ENCODE measurements around the gene NHP2. TPM values are rescaled to one million over a fixed set of nuclear protein-coding genes. Genes with fewer than 3 reads are reported as not detected.

NHP2 gene
- total RNA-seq, 1 donor from 2014 or later, result 476 TPM

DNA sequence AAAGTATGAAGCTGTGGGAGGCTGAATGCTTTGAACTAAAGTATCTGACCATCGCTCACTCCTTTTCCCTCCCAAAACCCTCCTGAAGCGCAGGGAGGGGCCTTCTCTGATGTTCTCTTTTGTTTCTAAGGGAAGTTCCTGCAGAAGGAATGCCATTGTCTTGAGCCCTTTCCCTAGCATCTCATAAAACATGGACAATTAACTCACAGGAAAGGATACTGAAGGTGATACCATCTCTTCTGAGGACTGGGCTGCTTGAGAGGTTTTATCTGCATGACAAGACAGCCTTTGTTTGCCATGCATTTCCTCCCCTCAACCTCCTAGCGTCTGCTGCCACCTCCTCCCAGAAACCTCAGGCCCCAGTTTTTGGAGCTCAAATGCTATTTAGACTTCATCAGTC lies 27.1 kb downstream of the NHP2 start:
- Histone ChIP-seq H3K27me3 (ENCODE audit: control insufficient read depth, insufficient read depth, low read length) (no peaks in the 10 kb centered on the region), H3K4me3 (ENCODE audit: low read depth, low read length) (no peak overlapping the region), H3K36me3 (ENCODE audit: control insufficient read depth, insufficient read depth, low read length) (no peaks in the 10 kb centered on the region)
- DNase-seq (ENCODE audit: low read depth), result no peak
- TF ChIP-seq CTCF (IDR thresholded peaks at IDR 0.05; ENCODE audit: insufficient read depth, low read length, poor library complexity, severe bottlenecking), result no peak

DNA sequence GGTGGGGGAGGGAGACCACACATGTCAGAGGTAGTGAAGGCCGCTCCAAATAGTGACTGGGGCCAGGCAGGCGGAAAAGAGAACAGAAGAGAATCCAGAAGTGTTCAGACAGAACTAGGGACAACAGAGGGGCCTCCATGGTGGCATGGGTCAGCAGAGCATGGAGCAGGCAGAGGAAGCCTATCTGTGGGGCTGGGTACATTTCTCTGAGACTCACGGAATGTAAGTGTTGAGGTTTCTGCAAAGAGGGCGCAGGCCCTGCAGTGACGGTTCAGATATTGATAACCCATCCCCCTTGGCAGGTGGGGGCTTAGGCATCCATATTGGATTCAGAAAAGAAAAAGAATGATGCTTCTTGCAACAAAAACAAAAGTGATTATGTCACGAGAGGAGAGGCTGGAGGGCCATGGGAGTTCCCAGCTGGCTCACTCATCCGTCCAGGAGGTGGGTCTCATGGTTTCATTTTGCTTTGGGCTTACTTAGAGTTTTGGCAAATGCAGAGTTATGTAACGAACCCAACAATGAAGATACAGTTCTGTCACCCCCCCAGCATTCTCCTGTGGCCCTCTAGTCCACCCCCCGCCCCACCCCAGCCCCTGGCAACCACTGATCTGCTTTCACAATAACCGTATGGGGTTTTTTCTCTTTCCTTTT lies 28.3 kb downstream of the NHP2 start:
- H3K36me3 ChIP-seq (ENCODE audit: control insufficient read depth, insufficient read depth, low read length), result no peaks in the 10 kb centered on the region
- no peak overlapping the region for H3K4me3 ChIP-seq (ENCODE audit: low read depth, low read length)
- no peaks in the 10 kb centered on the region for H3K27me3 ChIP-seq (ENCODE audit: control insufficient read depth, insufficient read depth, low read length)
- TF ChIP-seq CTCF (IDR thresholded peaks at IDR 0.05; ENCODE audit: insufficient read depth, low read length, poor library complexity, severe bottlenecking), result no peak
- DNase-seq (ENCODE audit: low read depth), result no peak

DNA sequence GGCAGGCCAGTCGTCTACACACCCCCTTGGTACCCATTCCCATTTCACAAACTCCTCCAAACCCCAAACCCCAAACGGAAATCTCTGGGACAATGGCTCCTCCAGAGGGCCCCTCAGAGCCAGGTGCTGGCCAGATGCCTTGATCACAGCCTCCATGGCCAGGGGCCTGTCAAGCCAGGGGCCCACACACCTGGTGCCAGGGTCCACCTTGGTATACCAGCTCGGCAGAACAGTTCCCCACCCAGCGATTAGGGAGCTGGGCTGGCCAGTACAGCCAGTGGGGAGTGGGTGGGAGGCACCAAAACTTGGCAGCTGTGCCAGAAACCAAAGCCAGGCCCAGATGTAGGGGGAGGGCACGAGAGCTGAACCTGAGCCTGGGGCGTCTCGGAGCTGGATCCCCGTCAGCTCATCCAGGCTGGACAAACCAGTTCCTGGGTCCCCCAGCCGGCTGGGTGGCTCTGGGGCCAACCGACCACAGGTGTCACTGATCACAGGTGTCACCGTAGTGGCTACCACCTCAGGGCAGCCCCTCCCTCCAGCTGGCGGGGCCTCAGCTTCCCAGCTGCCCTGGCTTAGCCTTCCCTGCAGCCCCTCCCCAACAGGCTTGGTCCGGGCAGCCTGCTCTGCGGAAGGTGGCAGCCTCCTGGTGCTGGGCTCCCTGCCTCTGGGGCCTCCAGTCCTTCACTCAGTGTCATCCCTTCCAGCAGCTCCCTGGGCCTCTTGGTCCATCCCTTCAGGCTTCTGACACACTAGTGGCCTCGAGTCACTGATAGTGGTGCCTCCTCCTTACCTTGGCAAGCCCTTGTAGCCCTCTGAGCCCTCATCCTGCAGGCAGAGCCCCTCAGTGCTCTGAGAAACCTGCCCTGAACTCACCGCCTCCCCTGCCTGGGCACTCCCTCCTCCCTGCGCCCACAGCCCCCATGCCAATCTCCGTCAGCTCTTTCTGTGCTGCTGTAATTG lies 29.4 kb downstream of the NHP2 start:
- Histone ChIP-seq H3K4me3 (ENCODE audit: low read depth, low read length) (no peak overlapping the region), H3K27me3 (ENCODE audit: control insufficient read depth, insufficient read depth, low read length) (no peaks in the 10 kb centered on the region), H3K36me3 (ENCODE audit: control insufficient read depth, insufficient read depth, low read length) (no peaks in the 10 kb centered on the region)
- DNase-seq (ENCODE audit: low read depth), result no peak
- no peak for TF ChIP-seq CTCF (IDR thresholded peaks at IDR 0.05; ENCODE audit: insufficient read depth, low read length, poor library complexity, severe bottlenecking)

DNA sequence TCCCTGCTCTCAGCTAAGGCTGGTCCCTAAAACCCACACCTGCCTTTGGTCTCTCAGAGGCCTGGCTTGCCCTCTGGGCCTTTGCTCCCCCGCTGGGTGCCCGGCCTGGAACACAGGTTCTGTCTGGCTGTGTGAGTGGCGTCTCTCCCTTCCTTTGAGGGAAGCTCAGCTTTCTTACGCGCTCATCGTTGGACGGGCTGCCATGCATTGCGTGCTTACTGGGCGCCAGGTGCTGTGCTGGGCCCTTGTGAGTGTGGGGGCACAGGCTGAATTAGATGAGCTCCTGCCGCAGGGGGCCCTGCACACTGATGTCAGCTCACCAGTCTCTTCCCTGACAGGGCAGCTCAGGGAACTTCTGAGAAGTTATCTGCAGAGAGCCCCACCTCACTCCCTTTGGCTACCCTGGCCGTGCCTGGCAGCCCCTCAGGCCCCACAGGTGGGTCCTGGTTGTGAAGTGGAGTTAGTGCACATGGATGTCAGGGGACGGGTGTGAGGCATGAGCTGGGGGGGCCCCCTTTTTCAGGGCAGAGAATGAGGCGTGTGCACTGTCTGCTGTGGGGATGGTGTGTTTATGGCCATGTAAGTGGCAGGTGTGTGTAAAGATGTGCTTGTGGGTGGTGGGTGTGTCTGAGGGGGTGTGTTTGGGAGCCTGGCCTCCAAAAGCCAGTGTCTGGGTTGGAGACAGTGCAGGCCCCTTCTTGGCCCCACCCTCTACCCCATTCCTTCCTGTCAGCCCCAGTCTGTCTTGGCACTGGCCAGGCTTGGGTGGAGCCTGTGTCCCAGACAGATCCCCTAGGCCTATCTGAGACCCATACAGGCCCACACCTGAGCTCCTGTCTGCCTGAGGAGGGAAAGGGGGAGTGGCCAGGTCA lies 30.4 kb downstream of the NHP2 start:
- Histone ChIP-seq H3K36me3 (ENCODE audit: control insufficient read depth, insufficient read depth, low read length) (no peaks in the 10 kb centered on the region), H3K27me3 (ENCODE audit: control insufficient read depth, insufficient read depth, low read length) (no peaks in the 10 kb centered on the region), H3K4me3 (ENCODE audit: low read depth, low read length) (no peak overlapping the region)
- no peak for TF ChIP-seq CTCF (IDR thresholded peaks at IDR 0.05; ENCODE audit: insufficient read depth, low read length, poor library complexity, severe bottlenecking)
- DNase-seq (ENCODE audit: low read depth), result no peak

DNA sequence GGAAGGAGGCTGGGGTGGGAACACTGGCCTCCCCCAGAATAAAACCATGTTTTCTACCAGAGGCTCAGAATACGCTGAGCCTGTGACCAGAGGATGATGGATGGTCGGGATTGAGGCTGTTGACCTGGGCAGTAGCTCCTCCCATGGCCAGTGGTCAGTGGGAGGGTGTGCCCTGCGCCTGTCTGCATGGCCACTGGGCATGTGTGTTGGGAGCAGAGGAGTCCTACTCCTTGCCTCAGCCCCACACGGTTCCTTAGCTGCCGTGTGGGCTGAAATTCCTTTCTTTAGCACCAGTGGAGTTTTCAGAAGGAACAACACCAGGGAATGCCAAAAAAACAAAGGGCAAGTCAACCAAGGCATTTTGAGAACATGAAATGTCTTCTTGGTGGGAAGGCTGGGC lies 31.3 kb downstream of the NHP2 start:
- Histone ChIP-seq H3K27me3 (ENCODE audit: control insufficient read depth, insufficient read depth, low read length) (no peaks in the 10 kb centered on the region), H3K4me3 (ENCODE audit: low read depth, low read length) (no peak overlapping the region), H3K36me3 (ENCODE audit: control insufficient read depth, insufficient read depth, low read length) (no peaks in the 10 kb centered on the region)
- no peak for TF ChIP-seq CTCF (IDR thresholded peaks at IDR 0.05; ENCODE audit: insufficient read depth, low read length, poor library complexity, severe bottlenecking)
- no peak for DNase-seq (ENCODE audit: low read depth)
